ENCODE data around the gene UGT1A4.

The UGT1A4 gene

DNA sequence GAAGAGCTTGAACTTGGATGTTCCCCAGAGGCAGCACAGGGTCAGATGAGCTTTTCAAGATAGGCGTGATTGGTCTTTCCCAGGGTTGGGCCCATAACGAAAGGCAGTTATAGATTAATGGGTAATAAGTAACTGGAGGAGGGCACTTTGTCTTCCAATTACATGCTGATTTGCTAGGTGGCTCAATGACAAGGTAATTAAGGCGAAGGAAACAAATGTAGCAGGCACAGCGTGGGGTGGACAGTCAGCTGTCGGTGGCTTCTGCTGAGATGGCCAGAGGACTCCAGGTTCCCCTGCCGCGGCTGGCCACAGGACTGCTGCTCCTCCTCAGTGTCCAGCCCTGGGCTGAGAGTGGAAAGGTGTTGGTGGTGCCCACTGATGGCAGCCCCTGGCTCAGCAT is at the start of gene UGT1A4:
UGT1A4 (plus strand) TSS at position 185 of the 400 bp plus-strand sequence; CDS start at position 270, 85 bp downstream.
- DNase-seq = no peak

- DNase-seq = no peak
Measured at GRCh38 chr2:233671290-233672161, 47.0 kb upstream of the UGT1A4 start, which contains the start of gene UGT1A9. TSS of gene UGT1A9 (plus strand) at chr2:233671898. CDS start at chr2:233671935, 37 bp downstream.

- DNase-seq = no peak
Measured at GRCh38 chr2:233672886-233673285, 45.6 kb upstream of the UGT1A4 start.

DNA sequence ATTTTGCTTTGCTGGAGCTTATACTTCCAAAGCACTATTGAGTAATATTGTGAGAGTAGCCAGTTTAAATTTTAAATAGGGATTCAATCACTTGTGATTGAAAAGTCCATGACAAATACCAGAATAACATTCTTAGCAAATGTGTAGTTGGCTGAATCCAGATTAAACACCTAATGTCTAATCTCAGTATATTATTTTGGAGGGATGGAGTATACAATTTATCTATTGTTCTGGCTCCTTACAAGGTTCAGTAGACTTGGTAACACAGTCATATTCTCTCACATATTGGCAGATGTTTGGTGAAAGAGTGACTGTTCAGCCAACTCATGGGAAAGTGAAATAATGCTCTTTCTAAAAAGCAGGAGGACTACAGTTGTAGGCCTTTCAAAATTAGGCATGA is 44.6 kb upstream of the UGT1A4 start:
- DNase-seq = no peak

GRCh38 chr2:233674314-233674713 is 44.2 kb upstream of the UGT1A4 start:
- DNase-seq = no peak

GRCh38 chr2:233674995-233675394 is 43.5 kb upstream of the UGT1A4 start:
- no peak for DNase-seq

- DNase-seq = no peak
Measured at GRCh38 chr2:233676046-233676445, 42.5 kb upstream of the UGT1A4 start.

GRCh38 chr2:233679196-233679595 is 39.3 kb upstream of the UGT1A4 start:
- DNase-seq = no peak

- DNase-seq = no peak
Measured at GRCh38 chr2:233680361-233681045, 38.0 kb upstream of the UGT1A4 start.

GRCh38 chr2:233681521-233682099 is 36.9 kb upstream of the UGT1A4 start, which contains the start of gene UGT1A7:
TSS of gene UGT1A7 (plus strand) at chr2:233681901. CDS start at chr2:233681938, 37 bp downstream.
- DNase-seq = no peak

GRCh38 chr2:233684640-233685039 is 33.9 kb upstream of the UGT1A4 start:
- no peak for DNase-seq

GRCh38 chr2:233686928-233687327 is 31.6 kb upstream of the UGT1A4 start:
- no peak for DNase-seq

- DNase-seq = no peak
Measured at GRCh38 chr2:233688341-233688740, 30.2 kb upstream of the UGT1A4 start.

- no peak for DNase-seq
Measured at GRCh38 chr2:233689031-233689430, 29.5 kb upstream of the UGT1A4 start.

DNA sequence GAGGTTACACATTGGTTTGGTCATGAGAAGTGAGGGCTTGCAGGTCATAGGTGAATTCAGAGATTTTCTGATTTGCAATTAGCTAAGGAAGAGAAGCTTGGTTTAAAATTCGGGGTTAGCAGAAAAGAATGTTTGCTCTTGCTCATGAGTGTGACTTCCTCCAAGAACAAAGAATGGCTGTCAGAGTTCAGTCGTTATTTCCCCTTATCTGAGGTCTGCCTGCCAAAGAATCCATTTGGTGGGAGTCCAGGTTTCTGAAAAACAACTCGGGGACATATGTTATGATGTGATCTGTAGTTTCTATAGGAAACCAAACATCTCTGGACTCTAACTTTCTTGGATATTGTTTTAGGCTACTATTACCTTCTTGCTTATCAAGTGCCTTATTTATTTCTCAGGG is 29.0 kb upstream of the UGT1A4 start:
- no peak for DNase-seq

GRCh38 chr2:233690444-233690843 is 28.1 kb upstream of the UGT1A4 start:
- DNase-seq = no peak

GRCh38 chr2:233691443-233692433 is 26.8 kb upstream of the UGT1A4 start:
- no peak for DNase-seq

- no peak for DNase-seq
Measured at GRCh38 chr2:233692648-233693047, 25.9 kb upstream of the UGT1A4 start, which contains the start of gene UGT1A6. TSS of gene UGT1A6 (plus strand) at chr2:233692890. CDS start at chr2:233693005, 115 bp downstream.

DNA sequence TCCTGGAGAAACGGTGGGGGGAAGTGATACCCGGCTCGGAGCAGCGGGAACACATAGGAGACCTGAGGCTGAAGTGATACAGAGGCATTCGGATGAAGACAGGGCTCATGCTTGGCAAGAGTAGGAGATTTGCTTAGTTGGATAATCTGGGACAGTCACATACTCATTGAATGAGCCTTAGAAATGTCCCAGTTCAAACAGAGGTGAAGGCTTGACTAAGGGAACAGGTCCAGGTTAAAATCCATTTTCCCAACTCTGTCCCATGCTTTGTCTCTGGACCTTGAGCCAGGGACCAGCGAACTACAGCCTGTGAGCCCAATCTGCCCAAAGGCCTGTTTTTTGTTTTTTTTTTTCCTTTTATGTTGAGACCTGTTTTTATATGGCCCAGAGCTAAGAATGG is 24.6 kb upstream of the UGT1A4 start:
- DNase-seq = no peak

DNA sequence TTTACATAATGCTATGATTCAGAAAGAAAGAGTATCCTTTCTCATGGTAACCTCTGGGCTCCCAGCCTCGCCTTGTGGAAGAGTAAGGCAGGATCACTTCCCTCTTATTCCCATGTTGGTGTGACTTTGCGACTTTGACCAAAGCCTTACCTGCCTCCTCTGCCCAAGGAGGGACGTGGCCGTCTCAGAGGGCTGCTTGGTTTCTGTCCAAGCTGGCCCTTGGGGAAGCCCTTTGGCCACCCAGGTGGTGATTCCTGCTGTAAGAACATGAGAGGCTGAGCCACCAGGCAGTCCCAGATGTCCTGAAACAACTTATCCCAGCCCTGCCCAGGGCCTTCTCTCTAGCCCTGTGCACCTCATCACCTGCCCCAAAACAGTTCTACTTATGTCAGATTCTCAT is 19.8 kb upstream of the UGT1A4 start:
- no peak for DNase-seq

DNA sequence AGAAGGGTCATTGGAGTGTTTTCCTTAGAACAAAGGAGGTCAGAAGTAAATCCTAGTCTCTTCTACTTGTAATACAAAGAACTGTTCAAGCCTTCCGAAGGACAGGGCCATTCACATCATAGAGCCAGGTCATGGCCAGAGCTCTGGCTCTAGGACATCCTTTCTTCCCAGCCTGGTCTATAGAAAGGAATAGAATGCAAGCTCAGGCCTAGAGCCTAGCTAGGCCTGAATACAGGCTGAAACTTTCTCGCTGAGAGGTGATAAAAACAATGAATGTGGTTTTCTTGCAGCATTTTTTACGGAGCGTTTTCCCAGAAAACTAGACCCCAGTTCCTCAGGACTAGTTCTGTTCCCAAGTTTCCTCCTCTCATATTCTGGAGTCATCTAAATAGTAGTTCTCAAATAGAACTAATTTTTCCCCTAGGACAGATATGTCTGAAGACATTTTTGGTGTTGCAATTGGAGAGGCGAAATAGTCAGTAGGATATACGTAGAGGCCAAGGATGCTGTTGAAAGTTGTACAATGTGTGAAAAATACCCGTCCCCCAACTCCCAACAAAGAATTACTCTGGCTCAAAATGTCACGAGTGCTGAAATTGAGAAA is 19.0 kb upstream of the UGT1A4 start:
- no peak for DNase-seq

Measured in NCI-H1092 (cell line).